Endothelial cell of umbilical vein (primary cell): Measurements from ENCODE around the gene SMAD1.

Experiments used
- EZH2 ChIP-seq: IDR thresholded peaks from 2 replicates; pipeline ENCODE4 v1.6.1; 2012; ENCODE audit warnings: borderline replicate concordance, low read depth, mild to moderate bottlenecking, moderate library complexity, low read length, inconsistent platforms; ENCODE audit not compliant: severe bottlenecking
- GATA2 ChIP-seq: IDR thresholded peaks from 2 replicates; pipeline ENCODE4 v1.7.0; 2011; ENCODE audit warnings: low read depth, mild to moderate bottlenecking, moderate library complexity, mixed read lengths, low read length; ENCODE audit not compliant: insufficient read length, insufficient read depth
- JUN ChIP-seq: IDR thresholded peaks from 2 replicates; pipeline ENCODE4 v1.6.1; 2011; ENCODE audit warnings: borderline replicate concordance, low read depth; ENCODE audit not compliant: insufficient read length, insufficient read depth
- MYC ChIP-seq: IDR thresholded peaks from one replicate; pipeline ENCODE4 v1.6.1; 2011; ENCODE audit warnings: mild to moderate bottlenecking, low read depth, low read length
- POLR2A ChIP-seq: IDR thresholded peaks from 2 replicates; pipeline ENCODE4 v1.6.1; 2012; ENCODE audit warnings: low read depth, mild to moderate bottlenecking, control low read depth, low read length
- POLR2AphosphoS5 ChIP-seq: IDR thresholded peaks from 2 replicates; pipeline ENCODE4 v1.6.1; 2012; ENCODE audit warnings: low read depth, mild to moderate bottlenecking, control low read depth, low read length, moderate library complexity; ENCODE audit not compliant: insufficient read depth
- TF ChIP-seq, protein P1 (sequence below), 2 donors: IDR thresholded peaks; 1 replicate in 1 of 2; 2 replicates in 1 of 2; pipeline ENCODE4 v1.5.1; 2011; ENCODE audit warnings: low read length in 2 of 2, mild to moderate bottlenecking in 2 of 2, moderate library complexity in 2 of 2, control low read depth in 1 of 2, inconsistent platforms in 1 of 2, low read depth in 1 of 2; ENCODE audit not compliant: insufficient read depth in 1 of 2; ENCODE audit errors: extremely low read depth in 1 of 2
- TF ChIP-seq, protein P2 (sequence below): IDR thresholded peaks from 2 replicates; pipeline ENCODE4 v1.6.1; 2011; ENCODE audit not compliant: insufficient read depth, insufficient read length

DNA sequence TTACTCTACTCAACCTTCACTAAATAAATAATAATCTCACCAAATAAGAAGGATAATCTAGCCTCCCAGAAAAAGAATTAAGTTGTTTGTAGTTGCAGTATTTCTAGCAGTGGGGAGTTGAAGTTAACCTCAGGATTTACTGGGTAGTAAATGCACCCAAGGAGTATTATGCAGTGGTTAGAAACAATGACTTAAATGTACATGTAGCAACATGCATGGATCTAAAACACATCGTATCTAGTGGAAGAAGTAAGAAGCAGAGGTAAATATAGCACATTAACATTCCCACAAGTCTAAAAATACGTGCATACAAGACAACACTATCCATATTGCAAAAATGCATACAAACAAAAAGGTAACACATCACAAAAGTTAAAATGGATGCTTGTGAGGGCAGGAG is 44.2 kb upstream of the SMAD1 start:
- no peak for TF ChIP-seq EZH2
- TF ChIP-seq, protein P1, sequence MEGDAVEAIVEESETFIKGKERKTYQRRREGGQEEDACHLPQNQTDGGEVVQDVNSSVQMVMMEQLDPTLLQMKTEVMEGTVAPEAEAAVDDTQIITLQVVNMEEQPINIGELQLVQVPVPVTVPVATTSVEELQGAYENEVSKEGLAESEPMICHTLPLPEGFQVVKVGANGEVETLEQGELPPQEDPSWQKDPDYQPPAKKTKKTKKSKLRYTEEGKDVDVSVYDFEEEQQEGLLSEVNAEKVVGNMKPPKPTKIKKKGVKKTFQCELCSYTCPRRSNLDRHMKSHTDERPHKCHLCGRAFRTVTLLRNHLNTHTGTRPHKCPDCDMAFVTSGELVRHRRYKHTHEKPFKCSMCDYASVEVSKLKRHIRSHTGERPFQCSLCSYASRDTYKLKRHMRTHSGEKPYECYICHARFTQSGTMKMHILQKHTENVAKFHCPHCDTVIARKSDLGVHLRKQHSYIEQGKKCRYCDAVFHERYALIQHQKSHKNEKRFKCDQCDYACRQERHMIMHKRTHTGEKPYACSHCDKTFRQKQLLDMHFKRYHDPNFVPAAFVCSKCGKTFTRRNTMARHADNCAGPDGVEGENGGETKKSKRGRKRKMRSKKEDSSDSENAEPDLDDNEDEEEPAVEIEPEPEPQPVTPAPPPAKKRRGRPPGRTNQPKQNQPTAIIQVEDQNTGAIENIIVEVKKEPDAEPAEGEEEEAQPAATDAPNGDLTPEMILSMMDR (IDR thresholded peaks at IDR 0.05; ENCODE audit: extremely low read depth in 1 of 2, insufficient read depth in 1 of 2, low read depth in 1 of 2, low read length in 2 of 2): no peak
- no peak for TF ChIP-seq POLR2AphosphoS5
- no peak for TF ChIP-seq POLR2A
- TF ChIP-seq MYC: no peak
- no peak for TF ChIP-seq JUN
- TF ChIP-seq, protein P2, sequence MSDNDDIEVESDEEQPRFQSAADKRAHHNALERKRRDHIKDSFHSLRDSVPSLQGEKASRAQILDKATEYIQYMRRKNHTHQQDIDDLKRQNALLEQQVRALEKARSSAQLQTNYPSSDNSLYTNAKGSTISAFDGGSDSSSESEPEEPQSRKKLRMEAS: no peak
- TF ChIP-seq GATA2: no peak
